OCI-LY7 (cell line): ENCODE measurements around the gene MYMK. TPM values are rescaled to one million over a fixed set of nuclear protein-coding genes. Genes with fewer than 3 reads are reported as not detected.

Experiments
- BruUV-seq: library from RNA; stranded (reverse); fragments of 400-500 nt; replicated peaks from 2 replicates; lab custom pipeline; 2021; lab: Mats Ljungman, UMichigan
- CTCF ChIA-PET: fragments of 300-600 bp; sonication (Branson Sonifier 250); formaldehyde crosslinking; loops from one replicate; lab custom pipeline; 2022; ENCODE audit warnings: antibody characterized with exemption; ENCODE audit not compliant: unreplicated experiment; lab: Charles Lee
- POLR2A ChIA-PET: fragments of 300-600 bp; sonication (Branson Sonifier 250); formaldehyde crosslinking; loops from one replicate; lab custom pipeline; 2022; ENCODE audit warnings: antibody characterized with exemption; lab: Charles Lee
- DNase-seq: peaks from one replicate; pipeline ENCODE4 v3.0.0-alpha.2; 2015; ENCODE audit warnings: low spot score
- H2AFZ ChIP-seq: fragments of 200-600 bp; sonication (generic), shearing (Covaris generic); 2 replicates; pipeline ENCODE4 v1.6.1; 2014; ENCODE audit warnings: mild to moderate bottlenecking, antibody characterized with exemption, low read length, moderate library complexity
- H3K27ac ChIP-seq: fragments of 200-600 bp; sonication (generic); 2 replicates; pipeline ENCODE4 v1.5.1; 2014; ENCODE audit warnings: mixed run types, low read depth, mild to moderate bottlenecking, moderate library complexity, low read length, inconsistent platforms; ENCODE audit not compliant: poor library complexity, severe bottlenecking
- H3K36me3 ChIP-seq: fragments of 200-600 bp; sonication (generic); 2 replicates; pipeline ENCODE4 v1.6.1; 2014; ENCODE audit warnings: mild to moderate bottlenecking, antibody characterized with exemption, low read length, moderate library complexity, mixed read lengths; ENCODE audit not compliant: insufficient read depth
- H3K4me1 ChIP-seq: fragments of 200-600 bp; sonication (generic); 2 replicates; pipeline ENCODE4 v1.5.1; 2014; ENCODE audit warnings: mild to moderate bottlenecking, low read length; ENCODE audit not compliant: insufficient read depth, poor library complexity, severe bottlenecking
- H3K4me2 ChIP-seq: fragments of 200-600 bp; sonication (generic); 2 replicates; pipeline ENCODE4 v1.6.1; 2014; ENCODE audit warnings: mild to moderate bottlenecking, low read length
- H3K4me3 ChIP-seq: fragments of 200-600 bp; sonication (generic); 2 replicates; pipeline ENCODE4 v1.5.1; 2014; ENCODE audit warnings: mild to moderate bottlenecking, low read depth, low read length; ENCODE audit not compliant: poor library complexity, severe bottlenecking
- H3K79me2 ChIP-seq: fragments of 200-600 bp; sonication (generic); 2 replicates; pipeline ENCODE4 v1.6.1; 2016; ENCODE audit warnings: low read depth, mild to moderate bottlenecking, low read length, moderate library complexity, mixed read lengths; ENCODE audit not compliant: insufficient read depth
- H3K9me2 ChIP-seq: fragments of 200-600 bp; sonication (generic); 2 replicates; pipeline ENCODE4 v1.6.1; 2016; ENCODE audit warnings: mild to moderate bottlenecking, low read length, mixed read lengths; ENCODE audit not compliant: insufficient read depth
- H3K9me3 ChIP-seq: fragments of 200-600 bp; sonication (generic); 2 replicates; pipeline ENCODE4 v1.6.1; 2014; ENCODE audit warnings: mild to moderate bottlenecking, mixed run types, low read length, mixed read lengths
- H4K20me1 ChIP-seq: fragments of 200-600 bp; sonication (generic); 2 replicates; pipeline ENCODE4 v1.6.1; 2014; ENCODE audit warnings: mild to moderate bottlenecking, antibody characterized with exemption, low read length, moderate library complexity, mixed read lengths; ENCODE audit not compliant: insufficient read depth
- CTCF ChIP-seq: fragments of 200-600 bp; sonication (generic); conservative IDR thresholded peaks from 2 replicates; pipeline ENCODE4 v1.5.1; 2014; ENCODE audit warnings: mild to moderate bottlenecking, antibody characterized with exemption, low read length, moderate library complexity, mixed read lengths
- EZH2phosphoT487 ChIP-seq: fragments of 200-600 bp; sonication (generic); IDR thresholded peaks from 2 replicates; pipeline ENCODE4 v1.6.1; 2018; ENCODE audit warnings: low read depth, borderline replicate concordance, mild to moderate bottlenecking, mixed run types, antibody characterized with exemption, low read length, moderate library complexity, mixed read lengths
- intact Hi-C: fragments of 100-400 bp; cut with micrococcal nuclease; formaldehyde crosslinking; loops from one replicate; pipeline ENCODE4 v1.10.0; 2022; ENCODE audit not compliant: unreplicated experiment
- total RNA-seq, 2 experiments: library from RNA; depleted of rRNA in 1 of 2; stranded (reverse); fragments of >200 nt in 1 of 2; shearing (Covaris generic) in 1 of 2; gene quantifications; 2 replicates each; pipeline ENCODE4 v1.2.3, GENCODE V29; 2014 to 2022

The MYMK gene
- total RNA-seq, 2 experiments from 2014 or later, result not detected

GRCh38 chr9:133509179-133510083 lies 15.3 kb downstream of the MYMK start:
- POLR2A ChIA-PET, result no interaction called here
- peak; percentile 32 for DNase-seq

GRCh38 chr9:133508046-133508445 lies 16.7 kb downstream of the MYMK start:
- Histone ChIP-seq H3K9me2 (no peaks in the 10 kb centered on the region), H3K4me1 (no peaks in the 10 kb centered on the region), H3K79me2 (no peaks in the 10 kb centered on the region), H3K9me3 (no peaks in the 10 kb centered on the region), H2AFZ (no peak overlapping the region), H3K27ac (no peak overlapping the region), H3K4me3 (no peak overlapping the region), H3K4me2 (no peak overlapping the region), H4K20me1 (no peaks in the 10 kb centered on the region), H3K36me3 (no peaks in the 10 kb centered on the region)
- BruUV-seq, result no TSS peak
- CTCF ChIA-PET, result no interaction called here
- no peak for TF ChIP-seq CTCF
- no peak for TF ChIP-seq EZH2phosphoT487
- DNase-seq, result no peak
- intact Hi-C loops, result no loop called here
- POLR2A ChIA-PET, result no interaction called here

More at GRCh38 chr9:133509179-133510083, 15.3 kb downstream of the MYMK start:
- Histone ChIP-seq H3K9me2 (no peaks in the 10 kb centered on the region), H3K36me3 (no peaks in the 10 kb centered on the region), H3K4me1 (no peaks in the 10 kb centered on the region), H3K4me2 (0 out of 2 replicates have a peak overlapping the region, but pooled peaks have one; percentile 9), H3K79me2 (no peaks in the 10 kb centered on the region), H3K4me3 (no peak overlapping the region), H4K20me1 (no peaks in the 10 kb centered on the region), H3K27ac (no peak overlapping the region), H2AFZ (peak overlapping the region; percentile 45; the same call in 1 of the 2 replicates), H3K9me3 (no peaks in the 10 kb centered on the region)
- intact Hi-C loops, result no loop called here
- CTCF ChIA-PET, result no interaction called here
- no peak for TF ChIP-seq CTCF
- no peak for TF ChIP-seq EZH2phosphoT487
- no TSS peak for BruUV-seq
